Endothelial cell of umbilical vein (primary cell): Measurements from ENCODE around the gene INHBC. TPM values are rescaled to one million over a fixed set of nuclear protein-coding genes. Genes with fewer than 3 reads are reported as not detected.

Experiments used
- BruUV-seq: library from RNA; stranded (reverse); fragments of 400-500 nt; replicated peaks from 2 replicates; lab custom pipeline; 2021; lab: Mats Ljungman, UMichigan
- CTCF ChIA-PET: fragments of 300-600, 350-600 bp; sonication (Branson Sonifier 250); formaldehyde crosslinking; loops from one replicate; lab custom pipeline; 2021; ENCODE audit warnings: antibody characterized with exemption, inconsistent platforms; lab: Charles Lee
- POLR2A ChIA-PET: fragments of 300-600, 350-600 bp; sonication (Branson Sonifier 250); formaldehyde crosslinking; loops from one replicate; lab custom pipeline; 2021; ENCODE audit warnings: antibody characterized with exemption, inconsistent platforms; lab: Charles Lee
- DNase-seq: peaks from one replicate; pipeline ENCODE4 v3.0.0-alpha.2; 2011; ENCODE audit warnings: low read depth, low spot score
- FAIRE-seq: peaks from 2 replicates; lab custom pipeline; 2011; peaks lifted over from hg19 to GRCh38; lab: Jason Lieb, UNC
- H2AFZ ChIP-seq: 2 replicates; pipeline ENCODE4 v1.6.0; 2012; ENCODE audit warnings: low read depth, low read length, control low read depth, inconsistent platforms
- H3K27ac ChIP-seq: 2 replicates; pipeline ENCODE4 v1.5.1; 2011; ENCODE audit warnings: low read depth, mild to moderate bottlenecking, control low read depth, low read length, moderate library complexity; ENCODE audit not compliant: insufficient read depth
- H3K27me3 ChIP-seq, 2 experiments: 2 replicates each; pipeline versions ENCODE4 v1.6.0 to v1.6.1; 2011; ENCODE audit warnings: low read length in 2 of 2, mixed read lengths in 1 of 2; ENCODE audit not compliant: control insufficient read depth in 2 of 2, insufficient read depth in 2 of 2
- H3K36me3 ChIP-seq, 2 experiments: 2 replicates in 1 of 2; 3 replicates in 1 of 2; pipeline ENCODE4 v1.5.1; 2011; ENCODE audit warnings: low read length in 2 of 2, mild to moderate bottlenecking in 1 of 2, moderate library complexity in 1 of 2; ENCODE audit not compliant: control insufficient read depth in 2 of 2, insufficient read depth in 2 of 2; ENCODE audit errors: extremely low read depth in 1 of 2
- H3K4me1 ChIP-seq: 3 replicates; pipeline ENCODE4 v1.5.1; 2011; ENCODE audit warnings: mild to moderate bottlenecking, low read length; ENCODE audit not compliant: control insufficient read depth, insufficient read depth; ENCODE audit errors: extremely low read depth
- H3K4me2 ChIP-seq: 2 replicates; pipeline ENCODE4 v1.6.1; 2011; ENCODE audit warnings: low read length, control low read depth, mixed read lengths; ENCODE audit not compliant: insufficient read depth
- H3K4me3 ChIP-seq, 3 experiments: fragments of 200-600 bp in 1 of 3; sonication (generic), shearing (Covaris generic) in 1 of 3; replicated peaks in 1 of 3; 2 replicates each; pipeline ENCODE4 v1.5.1; 2011 to 2016; ENCODE audit warnings: control low read depth in 3 of 3, low read length in 3 of 3, mild to moderate bottlenecking in 2 of 3, inconsistent platforms in 1 of 3, low read depth in 1 of 3, moderate library complexity in 1 of 3; ENCODE audit not compliant: insufficient read depth in 1 of 3
- H3K79me2 ChIP-seq: 2 replicates; pipeline ENCODE4 v1.6.0; 2012; ENCODE audit warnings: low read length, inconsistent platforms; ENCODE audit not compliant: control insufficient read depth, insufficient read depth
- H3K9ac ChIP-seq: replicated peaks from 2 replicates; pipeline ENCODE3; 2011; ENCODE audit warnings: low read length, control low read depth; ENCODE audit not compliant: insufficient read depth; ENCODE audit errors: extremely low read depth
- H3K9me1 ChIP-seq: replicated peaks from 3 replicates; pipeline ENCODE4 v1.6.0; 2011; ENCODE audit warnings: mild to moderate bottlenecking, low read length; ENCODE audit not compliant: control insufficient read depth, insufficient read depth; ENCODE audit errors: extremely low read depth
- H3K9me3 ChIP-seq: replicated peaks from 2 replicates; pipeline ENCODE4 v1.5.1; 2012; ENCODE audit warnings: low read length, inconsistent platforms; ENCODE audit not compliant: control insufficient read depth, insufficient read depth
- H4K20me1 ChIP-seq: replicated peaks from 2 replicates; pipeline ENCODE3; 2011; ENCODE audit warnings: mild to moderate bottlenecking, low read length; ENCODE audit not compliant: control insufficient read depth, insufficient read depth; ENCODE audit errors: extremely low read depth
- CTCF ChIP-seq, 2 donors: IDR thresholded peaks; 1 replicate in 1 of 2; 2 replicates in 1 of 2; pipeline ENCODE4 v1.5.1; 2011; ENCODE audit warnings: low read length in 2 of 2, mild to moderate bottlenecking in 2 of 2, moderate library complexity in 2 of 2, control low read depth in 1 of 2, inconsistent platforms in 1 of 2, low read depth in 1 of 2; ENCODE audit not compliant: insufficient read depth in 1 of 2; ENCODE audit errors: extremely low read depth in 1 of 2
- EZH2 ChIP-seq: IDR thresholded peaks from 2 replicates; pipeline ENCODE4 v1.6.1; 2012; ENCODE audit warnings: borderline replicate concordance, low read depth, mild to moderate bottlenecking, moderate library complexity, low read length, inconsistent platforms; ENCODE audit not compliant: severe bottlenecking
- FOS ChIP-seq: IDR thresholded peaks from 2 replicates; pipeline ENCODE4 v1.6.1; 2011; ENCODE audit warnings: mild to moderate bottlenecking, low read length, moderate library complexity, borderline replicate concordance; ENCODE audit not compliant: insufficient read depth
- GATA2 ChIP-seq: IDR thresholded peaks from 2 replicates; pipeline ENCODE4 v1.7.0; 2011; ENCODE audit warnings: low read depth, mild to moderate bottlenecking, moderate library complexity, mixed read lengths, low read length; ENCODE audit not compliant: insufficient read length, insufficient read depth
- MYC ChIP-seq: IDR thresholded peaks from one replicate; pipeline ENCODE4 v1.6.1; 2011; ENCODE audit warnings: mild to moderate bottlenecking, low read depth, low read length
- POLR2A ChIP-seq: IDR thresholded peaks from 2 replicates; pipeline ENCODE4 v1.6.1; 2012; ENCODE audit warnings: low read depth, mild to moderate bottlenecking, control low read depth, low read length
- dilution Hi-C: fragments of 300-500 bp; cut with MboI; formaldehyde crosslinking; loops from one replicate; pipeline ENCODE4 v1.15.0; 2019; ENCODE audit warnings: low sequenced_read_pairs; ENCODE audit not compliant: extremely low pct_ligation_motif_present
- intact Hi-C: fragments of 100-400 bp; cut with micrococcal nuclease; formaldehyde crosslinking; loops from one replicate; pipeline ENCODE4 v1.10.0; 2022
- polyA plus RNA-seq, 4 experiments: library from polyadenylated mRNA; depleted of rRNA in 3 of 4; stranded (reverse) in 3 of 4; unstranded in 1 of 4; fragments of >200 nt; gene quantifications; 2 replicates each; pipeline versions ENCODE4 v1.2.1 to v1.2.3, GENCODE V29; 2011 to 2012; ENCODE audit warnings: missing spikeins in 1 of 4
- total RNA-seq: library from RNA; stranded (reverse); gene quantifications from 2 replicates; pipeline ENCODE4 v1.2.3, GENCODE V29; 2021

INHBC gene
- total and polyA plus RNA-seq, 2 donors (not counting 3 experiments of a cell fraction or from before 2014, with no cell fraction given), result not detected

GRCh38 chr12:57476162-57476992 is 41.8 kb downstream of the INHBC start:
- no peaks in the 10 kb centered on the region for H3K9me3 ChIP-seq
- peak overlapping the region; percentile 2 for H3K4me2 ChIP-seq
- dilution Hi-C loops (no loop called here), intact Hi-C loops (no loop called here)
- peaks cover 12% of the 10 kb centered on the region for H3K4me1 ChIP-seq
- no peaks in the 10 kb centered on the region for H3K36me3 ChIP-seq
- ChIA-PET POLR2A (no interaction called here), CTCF (interaction anchor here (1.0 to 2.8 kb wide), 5 partner anchors 10 to 107 kb away, joined by 3 to 18 read pairs (median 4); partner anchors contain the start of gene GLI1)
- no TSS peak for BruUV-seq
- peak overlapping the region in 1 of 3 experiments; percentile 3 for H3K4me3 ChIP-seq
- H3K27ac ChIP-seq, result no peak overlapping the region
- no peaks in the 10 kb centered on the region for H3K79me2 ChIP-seq
- no peak for FAIRE-seq
- no peaks in the 10 kb centered on the region for H3K9me1 ChIP-seq
- H3K9ac ChIP-seq, result no peak overlapping the region
- DNase-seq, result no peak
- H2AFZ ChIP-seq, result peak overlapping the region; percentile 47
- H4K20me1 ChIP-seq, result no peaks in the 10 kb centered on the region
- TF ChIP-seq POLR2A (no peak), EZH2 (peak; percentile 66), FOS (no peak), CTCF (IDR thresholded peaks at IDR 0.05; ENCODE audit: extremely low read depth in 1 of 2, insufficient read depth in 1 of 2, low read depth in 1 of 2, low read length in 2 of 2) (peak; percentile 14 to 27), MYC (no peak), GATA2 (no peak)
- peaks cover 48 to 63% of the 10 kb centered on the region in 2 experiments for H3K27me3 ChIP-seq
